HCT116 (cell line): ENCODE data around the gene JPH3. TPM values are rescaled to one million over a fixed set of nuclear protein-coding genes. Genes with fewer than 3 reads are reported as not detected.

Experiments
- ATAC-seq: fragments of 200-7000 bp; cut with Tn5 transposase; 2 replicates; pipeline ENCODE4 v1.9.1; 2020; ENCODE audit warnings: mild to moderate bottlenecking, moderate library complexity
- BruUV-seq: library from RNA; stranded (reverse); fragments of 400-500 nt; replicated peaks from 2 replicates; lab custom pipeline; 2021; lab: Mats Ljungman, UMichigan
- CTCF ChIA-PET: fragments of 300-600 bp; sonication (Branson Sonifier 250); formaldehyde crosslinking; loops from one replicate; lab custom pipeline; 2021; ENCODE audit warnings: antibody characterized with exemption; lab: Charles Lee
- POLR2A ChIA-PET: fragments of 300-600, 350-600 bp; sonication (Branson Sonifier 250); formaldehyde crosslinking; loops from one replicate; lab custom pipeline; 2021; ENCODE audit warnings: antibody characterized with exemption; lab: Charles Lee
- RAD21 ChIA-PET, 2 experiments: fragments of 300-600 bp; sonication (Branson Sonifier 250); formaldehyde crosslinking; loops; one replicate each; lab custom pipeline; 2023; ENCODE audit warnings: low total read pairs in 2 of 2; ENCODE audit not compliant: uncharacterized antibody in 2 of 2, unreplicated experiment in 2 of 2, low non-redundant PET in 1 of 2; lab: Charles Lee
- DNase-seq: peaks from one replicate; pipeline ENCODE4 v3.0.0-alpha.2; 2010; ENCODE audit warnings: low read depth, low spot score
- H2AFZ ChIP-seq: fragments of 200-600 bp; shearing (Covaris generic), sonication (generic); 2 replicates; pipeline ENCODE4 v1.6.1; 2017; ENCODE audit warnings: low read depth, mixed run types, mixed read lengths, antibody characterized with exemption, low read length; ENCODE audit not compliant: poor library complexity, severe bottlenecking
- H3K27ac ChIP-seq: 2 replicates; pipeline ENCODE4 v1.5.1; 2012; ENCODE audit warnings: low read depth, low read length
- H3K27me3 ChIP-seq: fragments of 200-600 bp; sonication (generic); 2 replicates; pipeline ENCODE4 v1.6.1; 2016; ENCODE audit warnings: mixed run types, low read length, mixed read lengths; ENCODE audit not compliant: insufficient read depth
- H3K36me3 ChIP-seq, 2 experiments: fragments of 200-500 bp in 1 of 2; fragments of 200-600 bp in 1 of 2; sonication (Bioruptor generic) in 1 of 2; sonication (generic) in 1 of 2; 2 replicates each; pipeline versions ENCODE4 v1.5.1 to v1.6.1; 2014 to 2016; ENCODE audit warnings: low read length in 2 of 2, inconsistent platforms in 1 of 2, mixed read lengths in 1 of 2, mixed run types in 1 of 2; ENCODE audit not compliant: insufficient read depth in 2 of 2, control insufficient read depth in 1 of 2
- H3K4me1 ChIP-seq, 2 experiments: fragments of 200-600 bp in 1 of 2; sonication (generic) in 1 of 2; 2 replicates each; pipeline versions ENCODE4 v1.5.1 to v1.6.1; 2012 to 2017; ENCODE audit warnings: low read length in 2 of 2, inconsistent platforms in 1 of 2, mild to moderate bottlenecking in 1 of 2, mixed read lengths in 1 of 2, mixed run types in 1 of 2, moderate library complexity in 1 of 2; ENCODE audit not compliant: insufficient read depth in 2 of 2, control insufficient read depth in 1 of 2
- H3K4me2 ChIP-seq: fragments of 200-600 bp; sonication (generic); 2 replicates; pipeline ENCODE4 v1.6.1; 2017; ENCODE audit warnings: mixed run types, low read length, mixed read lengths
- H3K4me3 ChIP-seq, 2 experiments: fragments of 200-600 bp in 1 of 2; sonication (generic) in 1 of 2; replicated peaks in 1 of 2; 2 replicates each; pipeline ENCODE4 v1.5.1; 2011 to 2016; ENCODE audit warnings: low read length in 2 of 2, control low read depth in 1 of 2, low read depth in 1 of 2, mild to moderate bottlenecking in 1 of 2, mixed read lengths in 1 of 2, mixed run types in 1 of 2
- H3K79me2 ChIP-seq: fragments of 200-600 bp; sonication (generic); 2 replicates; pipeline ENCODE4 v1.6.1; 2017; ENCODE audit warnings: mild to moderate bottlenecking, mixed run types, low read length, moderate library complexity, mixed read lengths; ENCODE audit not compliant: insufficient read depth
- H3K9ac ChIP-seq: fragments of 200-600 bp; sonication (generic); 2 replicates; pipeline ENCODE4 v1.6.1; 2016; ENCODE audit warnings: low read length, mixed read lengths
- H3K9me2 ChIP-seq: fragments of 200-600 bp; sonication (generic), shearing (Covaris generic); 2 replicates; pipeline ENCODE4 v1.6.1; 2017; ENCODE audit warnings: mixed run types, mild to moderate bottlenecking, moderate library complexity; ENCODE audit not compliant: insufficient read depth
- H3K9me3 ChIP-seq, 2 experiments: fragments of 200-500 bp in 1 of 2; fragments of 200-600 bp in 1 of 2; sonication (Bioruptor generic) in 1 of 2; sonication (generic) in 1 of 2; 2 replicates each; pipeline ENCODE4 v1.6.1; 2014 to 2017; ENCODE audit warnings: low read length in 2 of 2, mixed read lengths in 2 of 2, inconsistent platforms in 1 of 2, low read depth in 1 of 2, mild to moderate bottlenecking in 1 of 2, mixed run types in 1 of 2, moderate library complexity in 1 of 2; ENCODE audit not compliant: control insufficient read depth in 1 of 2, insufficient read depth in 1 of 2
- H4K20me1 ChIP-seq: fragments of 200-600 bp; sonication (generic), shearing (Covaris generic); 2 replicates; pipeline ENCODE4 v1.6.1; 2017; ENCODE audit warnings: mixed run types, mild to moderate bottlenecking, moderate library complexity; ENCODE audit not compliant: insufficient read depth
- ATF3 ChIP-seq: IDR thresholded peaks from 2 replicates; pipeline ENCODE4 v1.6.1; 2012
- CBX3 ChIP-seq: IDR thresholded peaks from 2 replicates; pipeline ENCODE4 v1.6.1; 2012; ENCODE audit warnings: low read depth
- CEBPB ChIP-seq: IDR thresholded peaks from 2 replicates; pipeline ENCODE4 v1.6.1; 2012; ENCODE audit warnings: low read depth
- EGR1 ChIP-seq: IDR thresholded peaks from 2 replicates; pipeline ENCODE4 v1.6.1; 2012; ENCODE audit warnings: low read depth
- ELF1 ChIP-seq: IDR thresholded peaks from 2 replicates; pipeline ENCODE4 v1.6.1; 2012; ENCODE audit warnings: low read depth, borderline replicate concordance
- EZH2 ChIP-seq: fragments of 200-600 bp; sonication (generic); IDR thresholded peaks from 2 replicates; pipeline ENCODE4 v1.6.1; 2017; ENCODE audit warnings: antibody characterized with exemption, mixed run types
- FOSL1 ChIP-seq: IDR thresholded peaks from 2 replicates; pipeline ENCODE4 v1.6.1; 2012; ENCODE audit warnings: low read depth
- POLR2AphosphoS5 ChIP-seq: IDR thresholded peaks from 2 replicates; pipeline ENCODE4 v1.6.1; 2011; ENCODE audit warnings: mild to moderate bottlenecking, low read depth, low read length, moderate library complexity
- REST ChIP-seq: IDR thresholded peaks from 2 replicates; pipeline ENCODE4 v1.6.1; 2012; ENCODE audit warnings: low read depth
- SIN3A ChIP-seq: IDR thresholded peaks from 2 replicates; pipeline ENCODE4 v1.6.1; 2012; ENCODE audit warnings: low read depth
- YY1 ChIP-seq: IDR thresholded peaks from 2 replicates; pipeline ENCODE4 v1.6.1; 2011; ENCODE audit warnings: low read length, low read depth, moderate library complexity, mild to moderate bottlenecking; ENCODE audit not compliant: insufficient replicate concordance; ENCODE audit errors: extremely low read depth
- ZFX ChIP-seq: fragments of 450-650 bp; IDR thresholded peaks from 2 replicates; pipeline ENCODE4 v1.6.1; 2017
- ZNF274 ChIP-seq: fragments of 200-500 bp; sonication (Bioruptor generic); IDR thresholded peaks from 2 replicates; pipeline ENCODE4 v1.6.1; 2014; ENCODE audit warnings: mild to moderate bottlenecking, low read depth, low read length, inconsistent platforms
- intact Hi-C: fragments of 100-400 bp; cut with micrococcal nuclease; formaldehyde crosslinking; loops from 2 replicates; pipeline ENCODE4 v1.10.0; 2022
- total RNA-seq: library from RNA; stranded (reverse); gene quantifications from one replicate; pipeline ENCODE4 v1.2.1, GENCODE V29; 2021; ENCODE audit not compliant: unreplicated experiment
- TF ChIP-seq, protein P1 (sequence below): IDR thresholded peaks from 2 replicates; pipeline ENCODE4 v1.6.1; 2011; ENCODE audit warnings: mild to moderate bottlenecking, low read length, moderate library complexity; ENCODE audit not compliant: insufficient replicate concordance; ENCODE audit errors: extremely low read depth
- TF ChIP-seq, protein P2 (sequence below), 3 experiments: fragments of 200-600 bp in 1 of 3; sonication (generic) in 1 of 3; IDR thresholded peaks in 2 of 3; conservative IDR thresholded peaks in 1 of 3; 2 replicates each; pipeline ENCODE4 v1.5.1; 2012 to 2017; ENCODE audit warnings: low read depth in 2 of 3, low read length in 2 of 3, antibody characterized with exemption in 1 of 3, borderline replicate concordance in 1 of 3, control low read depth in 1 of 3, mild to moderate bottlenecking in 1 of 3, mixed read lengths in 1 of 3, mixed run types in 1 of 3, moderate library complexity in 1 of 3; ENCODE audit not compliant: insufficient read depth in 1 of 3

JPH3 gene
- total RNA-seq, 1 experiment from 2014 or later: 0.10 TPM

- TF ChIP-seq, protein P1, sequence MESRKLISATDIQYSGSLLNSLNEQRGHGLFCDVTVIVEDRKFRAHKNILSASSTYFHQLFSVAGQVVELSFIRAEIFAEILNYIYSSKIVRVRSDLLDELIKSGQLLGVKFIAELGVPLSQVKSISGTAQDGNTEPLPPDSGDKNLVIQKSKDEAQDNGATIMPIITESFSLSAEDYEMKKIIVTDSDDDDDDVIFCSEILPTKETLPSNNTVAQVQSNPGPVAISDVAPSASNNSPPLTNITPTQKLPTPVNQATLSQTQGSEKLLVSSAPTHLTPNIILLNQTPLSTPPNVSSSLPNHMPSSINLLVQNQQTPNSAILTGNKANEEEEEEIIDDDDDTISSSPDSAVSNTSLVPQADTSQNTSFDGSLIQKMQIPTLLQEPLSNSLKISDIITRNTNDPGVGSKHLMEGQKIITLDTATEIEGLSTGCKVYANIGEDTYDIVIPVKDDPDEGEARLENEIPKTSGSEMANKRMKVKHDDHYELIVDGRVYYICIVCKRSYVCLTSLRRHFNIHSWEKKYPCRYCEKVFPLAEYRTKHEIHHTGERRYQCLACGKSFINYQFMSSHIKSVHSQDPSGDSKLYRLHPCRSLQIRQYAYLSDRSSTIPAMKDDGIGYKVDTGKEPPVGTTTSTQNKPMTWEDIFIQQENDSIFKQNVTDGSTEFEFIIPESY: no peak
- TF ChIP-seq ZFX: no peak
- no peak for TF ChIP-seq CEBPB
- no peak for TF ChIP-seq CBX3
- TF ChIP-seq ZNF274: no peak
- no peak for TF ChIP-seq SIN3A
- TF ChIP-seq POLR2AphosphoS5: no peak
These were observed 112.9 kb downstream of the JPH3 start (continued) for GRCh38 chr16:87715231-87715630.

- Histone ChIP-seq H3K9me2 (no peaks in the 10 kb centered on the region), H3K27ac (no peak overlapping the region), H4K20me1 (no peaks in the 10 kb centered on the region), H3K36me3 (peaks cover 10 to 36% of the 10 kb centered on the region in 2 experiments; a peak in 3 of 4 replicates), H3K4me2 (no peak overlapping the region), H3K79me2 (peaks cover 18% of the 10 kb centered on the region; the same call in 1 of the 2 replicates), H2AFZ (no peak overlapping the region), H3K4me3 (no peak overlapping the region), H3K27me3 (no peaks in the 10 kb centered on the region), H3K9me3 (no peaks in the 10 kb centered on the region), H3K9ac (no peak overlapping the region), H3K4me1 (no peaks in the 10 kb centered on the region)
- no TSS peak for BruUV-seq
- CTCF ChIA-PET: no interaction called here
- peak; percentile 25; the same call in 1 of the 2 replicates for ATAC-seq
- POLR2A ChIA-PET: no interaction called here
- RAD21 ChIA-PET: no interaction called here
- DNase-seq: no peak
- no peak for TF ChIP-seq FOSL1
- no peak for TF ChIP-seq ATF3
- TF ChIP-seq ELF1: no peak
- no peak for TF ChIP-seq EGR1
- TF ChIP-seq REST: no peak
- no peak for TF ChIP-seq ZNF274
- no peak for TF ChIP-seq YY1
- TF ChIP-seq, protein P1: no peak
- no peak for TF ChIP-seq EZH2
- TF ChIP-seq SIN3A: no peak
- TF ChIP-seq, protein P2, sequence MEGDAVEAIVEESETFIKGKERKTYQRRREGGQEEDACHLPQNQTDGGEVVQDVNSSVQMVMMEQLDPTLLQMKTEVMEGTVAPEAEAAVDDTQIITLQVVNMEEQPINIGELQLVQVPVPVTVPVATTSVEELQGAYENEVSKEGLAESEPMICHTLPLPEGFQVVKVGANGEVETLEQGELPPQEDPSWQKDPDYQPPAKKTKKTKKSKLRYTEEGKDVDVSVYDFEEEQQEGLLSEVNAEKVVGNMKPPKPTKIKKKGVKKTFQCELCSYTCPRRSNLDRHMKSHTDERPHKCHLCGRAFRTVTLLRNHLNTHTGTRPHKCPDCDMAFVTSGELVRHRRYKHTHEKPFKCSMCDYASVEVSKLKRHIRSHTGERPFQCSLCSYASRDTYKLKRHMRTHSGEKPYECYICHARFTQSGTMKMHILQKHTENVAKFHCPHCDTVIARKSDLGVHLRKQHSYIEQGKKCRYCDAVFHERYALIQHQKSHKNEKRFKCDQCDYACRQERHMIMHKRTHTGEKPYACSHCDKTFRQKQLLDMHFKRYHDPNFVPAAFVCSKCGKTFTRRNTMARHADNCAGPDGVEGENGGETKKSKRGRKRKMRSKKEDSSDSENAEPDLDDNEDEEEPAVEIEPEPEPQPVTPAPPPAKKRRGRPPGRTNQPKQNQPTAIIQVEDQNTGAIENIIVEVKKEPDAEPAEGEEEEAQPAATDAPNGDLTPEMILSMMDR (IDR thresholded peaks at IDR 0.05 in 2 of 3, conservative IDR thresholded peaks at IDR 0.05 in 1 of 3; ENCODE audit: borderline replicate concordance in 1 of 3, insufficient read depth in 1 of 3, low read depth in 2 of 3, low read length in 2 of 3): no peak
- intact Hi-C loops: no loop called here
These were observed 113.3 kb downstream of the JPH3 start for GRCh38 chr16:87715658-87716057.
